ENCODE data around the gene SLC6A20. TPM values are rescaled to one million over a fixed set of nuclear protein-coding genes. Genes with fewer than 3 reads are reported as not detected.
"Not testable (repeated sequence)": the region's sequence is repeated elsewhere in the genome, so short reads cannot be mapped to it uniquely, and the experiment has no call there.

The SLC6A20 gene
- total RNA-seq, 1 experiment from 2014 or later = not detected

DNA sequence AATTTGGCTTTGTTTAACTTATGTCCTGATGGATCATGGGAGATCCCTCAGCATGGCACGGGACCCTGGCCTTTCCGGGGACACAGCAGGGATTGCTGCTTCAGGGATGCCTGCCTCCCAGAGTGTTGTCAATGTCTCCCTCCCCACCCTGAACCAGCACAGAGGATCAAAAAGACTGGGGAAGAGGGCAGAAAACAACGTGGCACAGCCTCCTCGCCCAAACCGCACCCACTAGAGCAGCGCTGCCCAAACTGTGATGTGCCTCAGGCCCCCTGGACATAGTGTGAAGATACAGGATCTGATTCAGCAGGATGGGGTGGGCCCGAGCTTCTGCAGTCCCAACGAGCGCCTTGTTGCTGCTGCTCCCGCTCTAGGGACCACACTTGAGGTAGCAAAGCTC is 34.5 kb downstream of the SLC6A20 start:
- no peak for DNase-seq (ENCODE audit: extremely low read depth, low read depth)

DNA sequence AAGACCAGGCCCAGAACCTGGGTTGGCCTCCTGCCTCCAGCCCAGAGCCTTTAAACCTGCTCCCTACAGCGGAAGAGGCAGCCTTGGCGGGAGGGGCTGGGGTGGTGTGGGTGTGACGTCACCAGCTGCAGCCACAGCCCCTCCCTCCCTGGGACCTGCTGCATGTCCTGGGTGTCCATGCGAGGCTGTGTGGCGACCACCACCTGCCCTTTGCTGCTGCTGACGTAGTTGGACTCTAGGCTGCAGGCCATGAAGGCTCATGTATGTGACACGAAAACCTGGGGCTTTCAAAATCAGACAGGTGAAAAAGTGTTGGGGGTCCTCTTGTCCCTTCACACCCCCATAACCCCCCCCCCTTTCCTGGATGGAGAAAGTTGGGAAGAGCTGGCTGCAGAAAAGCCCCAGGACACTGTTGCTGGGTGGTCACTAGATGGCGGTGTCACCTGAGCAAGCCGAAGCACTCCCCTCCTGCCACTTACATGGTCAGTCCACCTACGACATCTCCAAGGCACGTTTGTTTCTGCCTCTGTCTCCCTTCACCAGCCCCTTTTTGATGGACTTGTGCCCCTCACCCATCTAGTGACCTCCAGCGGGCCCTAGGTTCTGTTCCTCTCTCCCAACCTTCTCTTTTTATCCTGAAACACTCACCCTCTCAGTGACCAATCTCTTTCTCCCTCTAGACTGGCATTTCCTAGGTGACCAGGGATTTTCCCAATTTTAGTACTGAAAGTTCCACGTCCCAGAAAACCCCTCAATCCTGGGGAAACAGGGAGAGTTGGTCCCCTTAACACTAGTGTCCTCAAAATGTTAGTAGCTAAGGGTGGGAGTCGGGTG is 35.2 kb downstream of the SLC6A20 start:
- peak; percentile 38 for DNase-seq (ENCODE audit: extremely low read depth, low read depth)

DNA sequence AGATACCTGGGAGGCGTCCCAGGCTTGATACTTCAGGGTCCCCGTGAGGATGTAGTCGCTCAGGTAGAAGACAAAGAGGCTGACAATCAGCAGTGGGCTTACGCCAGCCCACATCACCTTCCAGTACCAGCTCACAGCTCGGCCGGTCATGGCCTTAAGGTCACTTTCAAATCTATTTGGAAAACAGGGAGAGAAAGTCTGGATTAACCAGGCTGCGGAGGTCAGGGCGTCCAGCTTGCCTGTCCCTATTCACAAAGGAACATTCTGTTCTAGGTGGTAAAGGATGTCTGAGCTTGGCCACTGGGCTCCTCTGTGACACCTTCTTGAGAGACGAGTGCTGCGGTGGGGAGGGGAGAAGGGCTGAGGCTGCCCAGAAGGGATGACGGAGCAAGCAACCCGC is 36.5 kb downstream of the SLC6A20 start:
- no peak for DNase-seq (ENCODE audit: extremely low read depth, low read depth)

DNA sequence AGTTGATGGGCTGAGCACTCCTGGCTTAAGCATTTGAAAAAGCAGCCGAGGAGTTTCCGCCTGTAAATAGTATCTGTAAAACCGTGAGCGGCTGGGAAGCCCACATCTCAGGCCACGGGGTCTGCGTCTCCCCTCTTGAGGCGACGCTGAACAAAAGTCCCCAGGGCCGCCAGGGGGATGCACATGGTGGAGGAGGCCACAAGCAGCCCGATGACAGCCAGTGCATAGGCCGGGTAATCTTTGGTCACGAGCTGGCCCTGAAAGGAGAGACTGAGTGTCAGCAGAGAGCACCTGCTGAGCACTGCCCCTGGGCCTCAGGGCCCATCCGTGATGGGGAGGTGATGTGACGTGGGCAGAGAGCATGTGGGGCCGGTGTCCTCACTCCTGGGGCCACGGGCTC is 37.5 kb downstream of the SLC6A20 start:
- no peak for DNase-seq (ENCODE audit: extremely low read depth, low read depth)

DNA sequence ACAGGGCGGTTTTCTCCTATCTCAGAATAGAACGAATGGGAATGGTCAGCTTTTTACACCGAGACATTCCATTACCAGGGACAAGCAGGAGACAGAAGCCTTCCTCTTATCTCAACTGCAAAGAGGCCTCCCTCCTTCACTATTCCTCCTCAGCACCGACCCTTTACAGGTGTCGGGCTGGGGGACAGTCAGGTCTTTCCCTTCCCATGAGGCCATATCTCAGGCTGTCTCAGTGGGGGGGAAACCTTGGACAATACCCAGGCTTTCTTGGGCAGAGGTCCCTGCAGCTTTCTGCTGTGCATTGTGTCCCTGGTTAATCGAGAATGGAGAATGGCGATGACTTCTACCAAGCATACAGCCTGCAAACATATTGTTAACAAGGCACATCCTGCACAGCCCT is 39.2 kb downstream of the SLC6A20 start:
- not testable (repeated sequence) for DNase-seq (ENCODE audit: extremely low read depth, low read depth)

DNA sequence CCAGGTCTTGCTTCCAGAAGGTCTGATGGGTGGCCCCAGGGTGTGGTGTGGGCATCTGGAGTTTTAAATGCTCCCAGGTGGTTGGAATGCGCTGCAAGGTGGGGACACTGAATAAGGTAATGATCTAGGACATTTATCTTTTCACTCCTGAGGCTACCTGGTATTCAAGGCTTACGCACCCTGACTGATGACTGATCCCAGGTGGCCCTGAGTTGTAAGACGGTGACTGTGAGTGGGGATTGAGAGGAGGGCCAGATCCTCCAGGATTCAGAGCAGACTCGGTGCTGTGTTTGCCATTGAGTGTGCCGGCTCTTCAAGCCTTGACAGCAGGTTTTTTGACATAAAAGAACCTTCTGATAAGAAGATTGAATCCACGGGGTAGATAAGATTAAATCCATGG is 40.3 kb downstream of the SLC6A20 start:
- DNase-seq (ENCODE audit: extremely low read depth, low read depth) = no peak

DNA sequence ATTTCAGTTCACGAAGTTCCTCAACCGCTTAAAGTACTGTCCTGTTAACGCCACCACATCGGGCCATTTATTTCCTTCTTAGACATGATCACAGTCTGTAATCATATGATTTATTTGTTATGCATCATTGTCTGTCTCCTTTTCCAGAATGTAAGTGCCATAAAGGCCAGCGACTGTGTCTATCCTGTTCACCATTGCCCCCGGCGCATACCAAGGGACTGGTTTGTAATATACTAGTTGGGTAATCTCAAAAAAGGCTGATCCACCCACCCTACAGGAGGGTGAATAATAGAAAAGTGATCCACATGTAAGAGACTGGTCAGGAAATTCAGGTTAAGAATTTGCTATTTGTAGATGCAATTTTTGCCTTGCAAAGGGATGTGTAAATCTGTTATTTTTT is 41.9 kb downstream of the SLC6A20 start:
- no peak for DNase-seq (ENCODE audit: extremely low read depth, low read depth)

DNA sequence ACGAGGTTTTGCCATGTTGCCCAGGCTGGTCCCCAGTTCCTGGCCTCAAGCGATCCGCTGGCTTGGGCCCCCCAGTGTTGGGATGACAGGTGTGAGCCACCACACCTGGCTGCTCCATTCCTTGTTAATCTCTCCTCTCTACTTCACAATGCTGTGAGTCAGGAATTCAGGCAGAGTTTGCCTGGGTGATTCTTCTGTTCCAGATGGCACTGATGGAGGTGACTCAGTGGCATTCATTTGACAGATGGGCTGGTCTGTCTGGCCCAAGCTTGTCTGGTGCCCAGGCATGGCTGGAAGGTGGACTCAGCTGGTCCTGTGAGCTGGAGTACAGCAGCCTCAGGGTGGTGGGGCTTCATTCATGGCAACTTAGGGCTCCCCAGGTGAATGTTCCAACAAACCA is 43.2 kb downstream of the SLC6A20 start:
- no peak for DNase-seq (ENCODE audit: extremely low read depth, low read depth)

DNA sequence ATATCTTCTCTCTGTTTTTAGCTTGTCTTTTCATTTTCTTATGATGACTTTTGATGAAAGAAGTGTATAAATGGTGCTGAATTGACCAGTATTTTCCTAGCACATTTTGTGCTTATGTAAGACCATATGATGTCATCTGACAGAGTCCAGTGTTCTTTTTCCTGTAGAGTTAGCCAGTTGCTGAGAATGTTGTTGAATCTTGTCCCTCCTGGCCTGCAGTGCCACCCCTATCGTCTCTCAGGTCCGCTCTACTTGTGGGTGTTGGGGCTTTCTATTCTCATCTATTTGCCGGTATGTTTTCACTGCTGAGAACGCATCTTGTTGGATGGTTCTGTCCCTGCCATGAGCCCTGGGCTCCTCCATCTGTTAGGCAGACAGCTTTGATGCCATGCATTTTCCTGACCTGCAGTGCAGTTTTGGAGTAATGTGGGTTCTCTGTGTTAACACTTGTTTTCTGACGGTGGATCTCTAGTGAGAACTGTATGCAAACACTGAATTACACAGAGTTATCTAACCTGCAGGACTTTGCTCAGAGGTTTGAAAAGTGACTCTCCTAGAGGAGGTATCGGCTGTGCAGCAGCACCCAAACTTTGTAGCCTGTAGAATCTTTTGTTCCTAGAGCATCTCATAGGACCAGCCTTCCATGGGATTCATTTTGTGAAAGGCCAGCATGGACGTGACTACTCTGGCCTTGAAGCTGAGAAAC is 44.6 kb downstream of the SLC6A20 start:
- no peak for DNase-seq (ENCODE audit: extremely low read depth, low read depth)

DNA sequence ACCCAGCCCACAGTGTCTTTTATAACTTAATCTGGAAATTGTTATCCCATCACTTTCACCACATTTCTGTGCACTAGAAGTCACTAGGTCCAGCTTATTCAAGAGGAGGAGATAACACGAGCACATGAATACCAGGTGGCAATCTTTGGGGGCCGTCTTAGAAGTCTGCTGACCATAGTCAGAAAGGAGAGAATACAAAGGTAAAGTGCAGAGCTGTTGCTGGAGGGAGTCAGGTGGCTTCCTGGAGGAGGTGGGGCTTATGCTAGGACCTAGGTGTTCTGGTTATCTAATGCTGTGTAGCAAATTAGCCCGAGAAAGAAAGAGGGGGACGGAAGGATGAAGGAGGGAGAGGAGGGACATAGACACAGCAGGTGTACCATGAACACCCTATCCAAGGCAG is 46.5 kb downstream of the SLC6A20 start:
- DNase-seq (ENCODE audit: extremely low read depth, low read depth) = no peak

DNA sequence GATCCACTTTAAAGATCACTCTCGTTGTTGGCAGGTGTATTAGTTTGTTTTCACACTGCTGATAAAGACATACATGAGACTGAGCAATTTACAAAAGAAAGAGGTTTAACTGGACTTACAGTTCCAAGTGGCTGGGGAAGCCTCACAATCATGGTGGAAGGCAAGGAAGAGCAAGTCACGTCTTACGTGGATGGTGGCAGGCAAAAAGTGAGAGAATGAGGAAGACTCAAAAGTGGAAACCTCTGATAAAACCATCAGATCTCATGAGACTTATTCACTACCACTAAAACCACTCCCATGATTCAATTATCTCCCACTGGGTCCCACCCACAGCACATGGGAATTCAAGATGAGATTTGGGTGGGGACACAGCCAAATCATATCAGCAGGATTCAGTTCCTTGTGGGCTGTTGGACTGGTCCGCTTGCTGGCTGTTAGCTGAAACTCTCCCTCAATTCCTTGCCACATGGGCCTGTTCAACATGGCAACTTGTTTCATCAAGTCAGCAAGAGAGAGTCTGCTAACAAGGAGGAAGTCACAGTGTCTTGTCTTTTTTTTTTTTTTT is 47.2 kb downstream of the SLC6A20 start:
- not testable (repeated sequence) for DNase-seq (ENCODE audit: extremely low read depth, low read depth)

DNA sequence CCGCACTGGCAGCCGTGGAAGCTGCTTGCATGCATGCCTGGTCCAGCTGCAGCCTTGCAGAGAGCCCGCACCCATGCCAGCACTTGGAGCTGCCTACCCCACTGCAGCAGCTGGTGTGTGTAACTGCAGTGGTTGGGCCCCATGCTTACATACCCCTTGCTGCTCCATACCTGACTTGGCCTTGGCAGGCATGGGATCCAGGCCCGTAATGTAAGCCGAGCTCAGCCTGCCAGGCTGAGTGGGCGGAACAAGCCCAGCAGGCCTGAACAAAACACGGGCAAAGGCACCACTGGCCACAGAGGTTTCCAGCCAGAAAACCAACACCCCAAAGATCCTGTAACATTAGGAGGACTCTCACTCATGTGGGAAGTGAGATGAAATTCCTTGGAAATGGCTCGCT is 48.3 kb downstream of the SLC6A20 start:
- no peak for DNase-seq (ENCODE audit: extremely low read depth, low read depth)

DNA sequence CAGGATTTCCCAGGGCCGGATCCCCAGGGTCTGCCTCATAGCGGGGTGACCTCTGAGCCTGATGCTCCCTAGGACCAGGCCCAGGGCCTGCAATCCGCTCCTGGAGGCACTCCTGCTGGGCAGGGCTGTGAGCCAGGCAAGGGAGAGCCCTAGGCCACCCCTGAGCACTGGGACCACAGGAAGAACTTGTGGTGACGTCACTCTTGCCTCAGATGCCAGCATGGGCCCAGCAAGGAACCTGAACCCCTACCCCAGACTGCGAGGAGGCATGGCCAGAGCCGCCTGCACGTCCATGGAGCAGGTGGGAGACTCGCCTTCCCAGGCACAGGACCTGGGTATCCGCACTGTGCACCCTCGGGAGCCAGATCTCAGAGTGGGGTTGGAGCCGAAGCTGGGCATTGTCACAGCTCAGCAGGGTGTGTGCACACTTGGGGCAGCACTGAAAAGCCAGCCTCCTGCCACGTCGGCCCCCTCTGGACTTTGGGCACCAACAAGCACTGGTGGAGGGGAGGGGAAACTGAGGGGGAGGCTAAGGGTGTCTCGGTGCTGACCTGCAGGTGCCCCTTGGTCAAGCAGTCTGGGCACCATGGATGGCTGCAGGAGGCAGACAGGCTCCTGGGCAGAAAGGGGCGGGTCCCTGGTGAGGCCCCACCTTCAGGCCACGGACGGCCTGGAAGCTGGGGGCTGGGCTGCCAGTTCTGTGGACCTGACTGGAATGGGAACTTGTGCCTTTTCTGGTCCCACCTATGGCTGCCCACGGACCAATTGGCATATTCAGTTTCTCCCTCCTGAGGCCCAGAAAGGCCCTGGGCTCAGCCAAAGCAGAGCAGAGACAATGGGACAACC is 49.3 kb downstream of the SLC6A20 start:
- DNase-seq (ENCODE audit: extremely low read depth, low read depth) = no peak

DNA sequence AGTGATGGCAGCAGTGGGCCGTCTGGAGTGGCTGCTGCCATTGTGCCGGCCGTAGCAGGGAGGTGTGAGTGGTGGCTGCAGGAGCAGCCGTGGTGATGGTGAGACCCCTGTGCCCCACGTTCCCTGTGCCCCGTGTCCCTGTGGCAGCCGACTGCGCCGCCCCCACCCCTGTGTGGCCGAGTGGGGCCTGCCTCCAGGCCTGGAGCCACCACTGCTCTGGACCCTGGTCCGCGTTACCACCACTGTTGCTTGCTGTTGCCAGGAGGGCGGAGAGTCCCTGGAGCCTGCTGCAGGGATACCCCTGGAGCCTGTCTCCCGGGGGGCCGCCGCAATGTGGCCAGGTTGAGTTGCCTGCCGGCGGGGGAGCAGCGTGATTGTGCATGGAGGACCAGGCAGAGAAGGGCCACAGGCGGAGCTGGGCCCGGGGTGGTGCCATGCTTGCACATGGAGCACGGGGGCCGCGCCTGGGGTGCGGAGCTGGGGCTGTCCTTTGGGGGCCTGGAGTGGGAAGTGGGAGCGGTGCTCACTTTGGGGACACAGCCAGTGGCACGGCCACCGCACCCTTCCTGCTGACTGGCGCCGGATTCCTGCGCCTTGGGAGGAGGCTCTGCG is 50.1 kb downstream of the SLC6A20 start:
- DNase-seq (ENCODE audit: extremely low read depth, low read depth) = no peak

DNA sequence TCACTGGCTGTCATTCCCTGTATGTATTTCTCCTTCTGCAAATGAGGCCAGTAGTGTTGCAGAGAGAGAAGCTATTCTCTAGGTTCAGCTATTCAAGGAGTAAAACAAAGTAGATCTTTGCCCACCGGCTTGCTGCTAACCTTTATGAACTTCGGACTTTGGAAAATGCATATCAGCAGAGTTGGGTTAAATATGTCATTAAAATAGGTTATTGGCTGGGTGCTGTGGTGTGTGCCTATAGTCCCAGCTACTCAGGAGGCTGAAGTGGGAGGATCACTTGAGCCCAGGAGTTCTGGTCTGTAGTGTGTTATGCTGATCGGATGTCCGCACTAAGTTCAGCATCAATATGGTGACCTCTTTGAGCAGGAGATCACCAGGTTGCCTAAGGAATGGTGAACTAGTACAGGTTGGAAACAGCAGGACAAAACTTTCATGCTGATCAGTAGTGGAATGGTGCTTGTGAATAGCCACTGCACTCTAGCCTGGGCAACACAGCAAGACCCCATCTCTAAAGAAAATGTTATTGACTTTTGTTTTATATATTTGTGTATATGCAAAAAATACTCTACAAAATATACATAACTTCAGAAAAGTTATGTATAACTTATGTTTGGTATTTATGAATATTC is 53.8 kb downstream of the SLC6A20 start:
- no peak for DNase-seq (ENCODE audit: extremely low read depth, low read depth)

DNA sequence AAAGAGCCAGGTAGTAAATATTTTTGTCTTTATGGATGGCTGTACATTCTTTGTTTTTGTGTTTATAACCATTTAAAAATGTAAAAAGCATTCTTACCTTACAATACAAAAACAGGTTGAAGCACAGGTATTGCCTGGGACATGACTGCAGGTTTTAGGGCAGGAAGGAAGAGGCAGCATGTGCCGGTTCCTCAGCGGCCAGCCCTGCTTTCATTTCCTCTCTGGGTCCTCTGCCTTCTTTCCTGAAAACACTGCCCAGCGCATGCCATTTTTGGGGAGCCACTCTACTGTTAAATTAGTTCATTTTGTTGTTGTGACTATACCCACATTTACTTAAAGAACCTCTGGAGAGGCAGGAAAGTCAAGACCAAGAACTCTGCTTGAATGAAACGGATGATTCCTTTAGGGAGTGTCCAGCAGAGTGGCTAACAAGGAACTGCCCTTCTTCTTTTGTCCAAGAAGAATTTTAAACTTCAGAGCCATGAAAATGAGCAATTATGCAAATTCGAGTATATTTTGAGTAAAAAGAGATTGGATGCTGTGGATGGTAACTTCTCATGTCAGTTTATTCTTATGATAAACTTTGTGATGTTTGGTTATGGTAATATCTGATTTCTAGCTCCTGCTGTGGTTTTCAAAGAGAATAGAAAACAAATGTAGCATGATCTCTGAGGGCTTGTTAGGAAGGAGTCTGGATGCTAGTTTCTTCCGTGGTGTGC is 54.4 kb downstream of the SLC6A20 start:
- no peak for DNase-seq (ENCODE audit: extremely low read depth, low read depth)

DNA sequence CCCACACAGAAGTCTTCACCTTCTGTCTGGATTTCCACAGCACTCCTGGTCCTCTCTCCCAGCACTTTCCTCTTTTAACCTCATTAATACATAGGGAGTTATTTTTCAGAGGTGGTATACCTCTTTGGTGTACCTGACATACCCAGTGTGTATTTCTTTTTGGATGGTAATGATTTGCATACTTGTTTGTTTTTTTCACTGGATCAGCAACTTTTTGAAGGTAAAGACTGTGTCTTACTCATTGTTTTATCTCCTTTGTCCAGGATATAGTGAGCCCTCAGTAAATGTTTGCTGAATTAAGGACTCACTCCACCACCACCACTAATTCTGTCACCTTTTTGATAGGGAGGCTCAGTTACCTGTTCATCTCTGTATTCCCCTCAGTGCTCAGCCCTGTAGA is 55.1 kb downstream of the SLC6A20 start:
- no peak for DNase-seq (ENCODE audit: extremely low read depth, low read depth)

DNA sequence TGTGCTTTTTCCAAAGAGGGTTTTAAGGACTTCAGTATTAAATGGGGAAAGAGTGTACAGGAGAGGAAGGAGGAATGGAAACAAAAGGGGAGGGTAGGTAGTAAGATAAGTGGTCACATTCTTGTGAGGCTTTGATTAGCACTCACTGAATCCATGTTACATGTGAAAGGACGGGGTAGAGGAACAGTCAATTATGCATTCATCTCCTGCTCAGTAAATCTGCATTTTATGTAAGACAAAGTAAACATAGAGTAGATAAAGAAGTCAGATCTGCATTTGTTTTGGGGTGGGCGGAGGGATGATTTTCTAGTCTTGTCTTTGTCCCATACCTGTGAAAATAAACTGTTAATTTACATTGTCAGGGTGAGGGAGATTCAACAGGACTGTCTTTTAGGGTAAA is 56.3 kb downstream of the SLC6A20 start:
- no peak for DNase-seq (ENCODE audit: extremely low read depth, low read depth)

DNA sequence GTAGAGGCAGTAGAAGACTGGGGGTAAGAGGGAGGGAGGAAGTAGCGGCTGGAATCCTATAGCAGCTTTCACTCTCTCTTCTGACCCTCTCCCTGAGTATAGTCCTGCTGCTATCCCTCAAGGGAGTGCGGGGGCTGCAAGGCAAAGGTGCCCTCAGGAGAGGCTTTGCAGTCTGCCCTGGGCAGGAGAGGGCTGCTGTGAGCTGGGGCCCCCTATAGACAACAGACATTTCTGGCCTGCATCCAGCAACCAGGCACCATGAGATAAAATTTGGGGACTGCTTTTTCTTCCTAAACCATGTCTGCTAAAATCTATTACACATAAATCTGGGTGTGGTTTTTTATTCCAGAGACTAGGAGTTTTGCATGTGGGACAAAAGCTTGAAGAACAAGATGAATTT is 59.1 kb downstream of the SLC6A20 start:
- DNase-seq (ENCODE audit: extremely low read depth, low read depth) = no peak
